ENCODE results near the gene TBX3. TPM values are rescaled to one million over a fixed set of nuclear protein-coding genes. Genes with fewer than 3 reads are reported as not detected.

The TBX3 gene
- total RNA-seq, 1 experiment from 2014 or later, result 1.4 TPM

DNA sequence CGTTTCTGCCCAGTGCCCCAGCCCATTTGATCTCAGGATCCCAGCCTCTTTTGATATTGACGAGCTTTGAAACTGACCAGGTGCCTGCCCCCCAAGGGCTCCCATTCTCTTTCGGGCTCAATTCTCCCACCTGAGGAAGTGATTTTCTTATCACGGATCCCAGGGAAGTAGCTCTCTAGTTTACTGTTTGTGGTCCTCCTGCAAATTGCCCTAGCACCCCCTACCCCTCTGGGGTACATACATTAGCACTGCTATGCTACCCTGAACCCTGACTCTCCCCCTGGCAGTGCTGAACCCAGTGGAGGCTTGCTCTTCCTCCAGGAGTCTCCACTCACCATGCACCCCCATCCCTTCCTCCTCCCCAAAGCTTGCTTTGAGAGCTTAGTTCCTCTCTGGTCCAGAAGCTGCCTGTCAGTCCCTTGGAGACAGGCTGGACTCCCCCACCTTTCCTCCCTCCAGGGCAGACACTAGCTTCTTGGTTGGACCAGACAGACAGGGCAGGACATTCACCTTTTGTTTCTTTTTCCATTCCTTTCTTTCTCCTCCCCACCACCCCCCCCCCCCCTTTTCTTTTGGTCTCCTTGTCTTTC lies 4.4 kb upstream of the TBX3 start:
- CTCF ChIA-PET, result no interaction called here
- peaks cover 8% of the 10 kb centered on the region for H3K4me1 Mint-ChIP-seq (ENCODE audit: low read depth, unreplicated experiment)
- peaks cover 13% of the 10 kb centered on the region for H3K36me3 Mint-ChIP-seq (ENCODE audit: insufficient read depth, unreplicated experiment)

DNA sequence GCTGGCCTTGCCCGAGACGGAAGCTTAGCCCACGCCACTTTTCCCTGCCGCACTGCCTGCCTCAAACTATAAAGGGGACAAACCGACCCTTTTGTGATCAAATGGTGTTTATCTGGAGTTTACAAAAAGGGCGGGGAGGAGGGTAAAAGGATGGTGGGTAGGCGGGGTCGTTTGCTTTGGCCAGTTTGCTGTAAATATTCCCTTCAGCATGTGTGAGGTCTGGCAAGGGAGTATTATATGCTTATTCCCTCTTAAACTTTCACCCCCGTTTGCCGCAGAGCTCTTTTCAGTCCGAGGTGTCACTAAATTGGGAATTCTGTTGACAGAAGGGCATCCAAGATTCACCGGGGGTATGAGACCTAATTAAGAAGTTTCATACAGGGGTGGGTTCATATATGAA lies 3.8 kb upstream of the TBX3 start:
- H3K36me3 Mint-ChIP-seq (ENCODE audit: insufficient read depth, unreplicated experiment), result peaks cover 19% of the 10 kb centered on the region
- no peaks in the 10 kb centered on the region for H3K9me3 Mint-ChIP-seq (ENCODE audit: low read depth, unreplicated experiment)
- TF ChIP-seq, protein P1, sequence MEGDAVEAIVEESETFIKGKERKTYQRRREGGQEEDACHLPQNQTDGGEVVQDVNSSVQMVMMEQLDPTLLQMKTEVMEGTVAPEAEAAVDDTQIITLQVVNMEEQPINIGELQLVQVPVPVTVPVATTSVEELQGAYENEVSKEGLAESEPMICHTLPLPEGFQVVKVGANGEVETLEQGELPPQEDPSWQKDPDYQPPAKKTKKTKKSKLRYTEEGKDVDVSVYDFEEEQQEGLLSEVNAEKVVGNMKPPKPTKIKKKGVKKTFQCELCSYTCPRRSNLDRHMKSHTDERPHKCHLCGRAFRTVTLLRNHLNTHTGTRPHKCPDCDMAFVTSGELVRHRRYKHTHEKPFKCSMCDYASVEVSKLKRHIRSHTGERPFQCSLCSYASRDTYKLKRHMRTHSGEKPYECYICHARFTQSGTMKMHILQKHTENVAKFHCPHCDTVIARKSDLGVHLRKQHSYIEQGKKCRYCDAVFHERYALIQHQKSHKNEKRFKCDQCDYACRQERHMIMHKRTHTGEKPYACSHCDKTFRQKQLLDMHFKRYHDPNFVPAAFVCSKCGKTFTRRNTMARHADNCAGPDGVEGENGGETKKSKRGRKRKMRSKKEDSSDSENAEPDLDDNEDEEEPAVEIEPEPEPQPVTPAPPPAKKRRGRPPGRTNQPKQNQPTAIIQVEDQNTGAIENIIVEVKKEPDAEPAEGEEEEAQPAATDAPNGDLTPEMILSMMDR (IDR thresholded peaks at IDR 0.05; ENCODE audit: unreplicated experiment), result no peak
- CTCF ChIA-PET, result no interaction called here
- H3K27ac Mint-ChIP-seq (ENCODE audit: unreplicated experiment), result no peak overlapping the region
- intact Hi-C loops (cut with micrococcal nuclease; ENCODE audit: unreplicated experiment), result no loop called here
- H3K27me3 Mint-ChIP-seq (ENCODE audit: unreplicated experiment), result peaks cover 70% of the 10 kb centered on the region
- H3K4me3 Mint-ChIP-seq (ENCODE audit: low read depth, unreplicated experiment), result no peak overlapping the region
- no TSS peak for BruUV-seq (replicated peaks)
- H3K4me1 Mint-ChIP-seq (ENCODE audit: low read depth, unreplicated experiment), result peaks cover 14% of the 10 kb centered on the region
- DNase-seq, result no peak

More for the DNA sequence above, 4.4 kb upstream of the TBX3 start:
- no TSS peak for BruUV-seq (replicated peaks)
- intact Hi-C loops (cut with micrococcal nuclease; ENCODE audit: unreplicated experiment), result no loop called here
- Mint-ChIP-seq H3K9me3 (ENCODE audit: low read depth, unreplicated experiment) (no peaks in the 10 kb centered on the region), H3K4me3 (ENCODE audit: low read depth, unreplicated experiment) (no peak overlapping the region), H3K27me3 (ENCODE audit: unreplicated experiment) (peaks cover 68% of the 10 kb centered on the region), H3K27ac (ENCODE audit: unreplicated experiment) (no peak overlapping the region)
- no peak for DNase-seq
- TF ChIP-seq, protein P1 (IDR thresholded peaks at IDR 0.05; ENCODE audit: unreplicated experiment), result no peak

DNA sequence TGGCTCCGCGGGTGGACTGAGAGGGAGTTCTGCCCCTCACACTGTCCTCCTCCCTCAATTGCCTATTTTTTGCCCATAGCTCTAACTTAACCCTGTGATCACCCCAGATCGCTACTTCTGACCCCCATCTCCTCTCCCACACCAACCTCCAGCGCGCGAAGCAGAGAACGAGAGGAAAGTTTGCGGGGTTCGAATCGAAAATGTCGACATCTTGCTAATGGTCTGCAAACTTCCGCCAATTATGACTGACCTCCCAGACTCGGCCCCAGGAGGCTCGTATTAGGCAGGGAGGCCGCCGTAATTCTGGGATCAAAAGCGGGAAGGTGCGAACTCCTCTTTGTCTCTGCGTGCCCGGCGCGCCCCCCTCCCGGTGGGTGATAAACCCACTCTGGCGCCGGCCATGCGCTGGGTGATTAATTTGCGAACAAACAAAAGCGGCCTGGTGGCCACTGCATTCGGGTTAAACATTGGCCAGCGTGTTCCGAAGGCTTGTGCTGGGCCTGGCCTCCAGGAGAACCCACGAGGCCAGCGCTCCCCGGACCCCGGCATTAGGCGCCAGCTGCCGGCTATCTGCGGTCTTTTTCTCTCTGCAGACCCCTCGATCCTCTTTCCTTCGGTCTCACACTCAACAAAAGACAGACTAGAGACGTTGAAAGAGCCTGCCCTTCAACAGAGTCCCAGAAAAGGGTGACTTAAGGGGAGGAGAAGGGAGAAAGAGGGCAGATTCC lies 3.0 kb upstream of the TBX3 start:
- CTCF ChIA-PET, result no interaction called here
- Mint-ChIP-seq H3K27ac (ENCODE audit: unreplicated experiment) (no peak overlapping the region), H3K27me3 (ENCODE audit: unreplicated experiment) (peaks cover 78% of the 10 kb centered on the region), H3K4me3 (ENCODE audit: low read depth, unreplicated experiment) (no peak overlapping the region), H3K4me1 (ENCODE audit: low read depth, unreplicated experiment) (peaks cover 15% of the 10 kb centered on the region), H3K9me3 (ENCODE audit: low read depth, unreplicated experiment) (no peaks in the 10 kb centered on the region), H3K36me3 (ENCODE audit: insufficient read depth, unreplicated experiment) (peaks cover 21% of the 10 kb centered on the region)
- no TSS peak for BruUV-seq (replicated peaks)
- DNase-seq, result no peak
- intact Hi-C loops (cut with micrococcal nuclease; ENCODE audit: unreplicated experiment), result no loop called here
- TF ChIP-seq, protein P1 (IDR thresholded peaks at IDR 0.05; ENCODE audit: unreplicated experiment), result no peak

DNA sequence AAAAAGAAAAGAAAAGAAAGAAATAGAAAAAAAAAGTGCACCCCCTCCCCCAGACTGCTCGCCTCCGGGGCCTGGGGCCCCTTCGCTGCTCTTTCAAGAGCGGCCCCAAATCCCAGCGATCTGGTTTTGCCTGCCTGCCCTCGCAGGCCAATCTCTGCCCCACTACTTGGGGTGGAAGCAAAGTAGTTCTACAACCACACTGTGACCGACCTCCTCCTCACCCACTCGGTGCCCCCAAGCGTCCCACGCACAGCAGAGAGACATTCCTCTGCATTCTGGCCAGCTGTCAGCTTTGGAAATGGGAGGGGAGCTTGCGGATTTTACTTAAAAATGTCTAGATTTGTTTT lies 2.4 kb upstream of the TBX3 start:
- no peaks in the 10 kb centered on the region for H3K9me3 Mint-ChIP-seq (ENCODE audit: low read depth, unreplicated experiment)
- CTCF ChIA-PET, result no interaction called here
- H3K4me3 Mint-ChIP-seq (ENCODE audit: low read depth, unreplicated experiment), result no peak overlapping the region
- peaks cover 21% of the 10 kb centered on the region for H3K36me3 Mint-ChIP-seq (ENCODE audit: insufficient read depth, unreplicated experiment)
- TF ChIP-seq, protein P1 (IDR thresholded peaks at IDR 0.05; ENCODE audit: unreplicated experiment), result no peak
- peaks cover 82% of the 10 kb centered on the region for H3K27me3 Mint-ChIP-seq (ENCODE audit: unreplicated experiment)
- no TSS peak for BruUV-seq (replicated peaks)
- peaks cover 15% of the 10 kb centered on the region for H3K4me1 Mint-ChIP-seq (ENCODE audit: low read depth, unreplicated experiment)
- DNase-seq, result no peak
- no peak overlapping the region for H3K27ac Mint-ChIP-seq (ENCODE audit: unreplicated experiment)
- intact Hi-C loops (cut with micrococcal nuclease; ENCODE audit: unreplicated experiment), result no loop called here

Data from Calu3 (cell line).